GM20431 (cell line): Measurements from ENCODE around the gene NPSR1.

Experiments used
- in situ Hi-C: fragments of 300-500 bp; cut with MseI, MboI; formaldehyde crosslinking; loops from one replicate; pipeline ENCODE4 v1.15.0; 2020; ENCODE audit warnings: low sequenced_read_pairs; ENCODE audit not compliant: unreplicated experiment

Gene NPSR1

GRCh38 chr7:34718867-34719266 is 60.8 kb downstream of the NPSR1 start:
- in situ Hi-C loops, result no loop called here

- in situ Hi-C loops, result no loop called here
Measured at GRCh38 chr7:34719636-34720035, 61.6 kb downstream of the NPSR1 start.

GRCh38 chr7:34720289-34720688 is 62.3 kb downstream of the NPSR1 start:
- in situ Hi-C loops, result no loop called here

- in situ Hi-C loops, result no loop called here
Measured at GRCh38 chr7:34723338-34723737, 65.3 kb downstream of the NPSR1 start.

GRCh38 chr7:34723866-34724490 is 66.0 kb downstream of the NPSR1 start:
- in situ Hi-C loops, result no loop called here

- in situ Hi-C loops, result no loop called here
Measured at GRCh38 chr7:34726221-34726620, 68.2 kb downstream of the NPSR1 start.

- in situ Hi-C loops, result no loop called here
Measured at GRCh38 chr7:34727464-34727995, 69.5 kb downstream of the NPSR1 start.

GRCh38 chr7:34728156-34728555 is 70.1 kb downstream of the NPSR1 start:
- in situ Hi-C loops, result no loop called here

- in situ Hi-C loops, result no loop called here
Measured at GRCh38 chr7:34734771-34735170, 76.8 kb downstream of the NPSR1 start.

GRCh38 chr7:34735526-34735925 is 77.5 kb downstream of the NPSR1 start:
- in situ Hi-C loops, result no loop called here

- in situ Hi-C loops, result no loop called here
Measured at GRCh38 chr7:34739651-34740300, 81.8 kb downstream of the NPSR1 start.

- in situ Hi-C loops, result no loop called here
Measured at GRCh38 chr7:34740840-34741239, 82.8 kb downstream of the NPSR1 start.

- in situ Hi-C loops, result no loop called here
Measured at GRCh38 chr7:34747176-34747781, 89.3 kb downstream of the NPSR1 start.

- in situ Hi-C loops, result no loop called here
Measured at GRCh38 chr7:34747867-34748727, 90.1 kb downstream of the NPSR1 start.

- in situ Hi-C loops, result no loop called here
Measured at GRCh38 chr7:34748728-34749089, 90.7 kb downstream of the NPSR1 start.

GRCh38 chr7:34749446-34749845 is 91.4 kb downstream of the NPSR1 start:
- in situ Hi-C loops, result no loop called here

GRCh38 chr7:34750209-34750608 is 92.2 kb downstream of the NPSR1 start:
- in situ Hi-C loops, result no loop called here

- in situ Hi-C loops, result no loop called here
Measured at GRCh38 chr7:34750636-34751035, 92.6 kb downstream of the NPSR1 start.

- in situ Hi-C loops, result no loop called here
Measured at GRCh38 chr7:34751725-34752643, 94.0 kb downstream of the NPSR1 start.

- in situ Hi-C loops, result no loop called here
Measured at GRCh38 chr7:34752929-34753328, 94.9 kb downstream of the NPSR1 start.
